ENCODE data around the gene CR1. TPM values are rescaled to one million over a fixed set of nuclear protein-coding genes. Genes with fewer than 3 reads are reported as not detected.

CR1 gene
- total RNA-seq, 1 experiment from 2014 or later, result 0.07 TPM

- no peaks in the 10 kb centered on the region for H3K9me2 ChIP-seq (ENCODE audit: insufficient read depth)
- no peak for TF ChIP-seq CEBPB (IDR thresholded peaks at IDR 0.05; ENCODE audit: low read depth)
- TF ChIP-seq YY1 (IDR thresholded peaks at IDR 0.05; ENCODE audit: extremely low read depth, insufficient replicate concordance, low read depth, low read length), result no peak
- no peak for TF ChIP-seq EGR1 (IDR thresholded peaks at IDR 0.05; ENCODE audit: low read depth)
- no peak for TF ChIP-seq SIN3A (IDR thresholded peaks at IDR 0.05; ENCODE audit: low read depth)
- TF ChIP-seq JUND (IDR thresholded peaks at IDR 0.05), result no peak
- TF ChIP-seq SP1 (IDR thresholded peaks at IDR 0.05; ENCODE audit: low read depth), result no peak
- no peak for TF ChIP-seq POLR2A (IDR thresholded peaks at IDR 0.05; ENCODE audit: borderline replicate concordance, extremely low read depth, insufficient read depth, insufficient read length)
- no peak for TF ChIP-seq SRF (IDR thresholded peaks at IDR 0.05; ENCODE audit: low read depth)
- TF ChIP-seq FOSL1 (IDR thresholded peaks at IDR 0.05; ENCODE audit: low read depth), result no peak
- TF ChIP-seq ATF3 (IDR thresholded peaks at IDR 0.05), result no peak
- no peak for TF ChIP-seq ZNF274 (IDR thresholded peaks at IDR 0.05; ENCODE audit: low read depth, low read length)
- TF ChIP-seq ZBTB33 (IDR thresholded peaks at IDR 0.05; ENCODE audit: extremely low read depth, insufficient replicate concordance, low read length), result no peak
- TF ChIP-seq ZFX (IDR thresholded peaks at IDR 0.05), result no peak
- TF ChIP-seq CBX3 (IDR thresholded peaks at IDR 0.05; ENCODE audit: low read depth), result no peak
- TF ChIP-seq REST (IDR thresholded peaks at IDR 0.05; ENCODE audit: low read depth), result no peak
- no peak for TF ChIP-seq MAX (IDR thresholded peaks at IDR 0.05)
- no peaks in the 10 kb centered on the region for H3K9me3 ChIP-seq (ENCODE audit: control insufficient read depth in 1 of 2, insufficient read depth in 1 of 2, low read depth in 1 of 2, low read length in 2 of 2)
- no peaks in the 10 kb centered on the region for H3K79me2 ChIP-seq (ENCODE audit: insufficient read depth, low read length)
- no peak overlapping the region for H3K4me2 ChIP-seq (ENCODE audit: low read length)
- H3K9ac ChIP-seq (ENCODE audit: low read length), result no peak overlapping the region
- ChIA-PET RAD21 (ENCODE audit: low non-redundant PET in 1 of 2, low total read pairs in 2 of 2, uncharacterized antibody in 2 of 2, unreplicated experiment in 2 of 2) (no interaction called here), POLR2A (no interaction called here), CTCF (no interaction called here)
- no peak overlapping the region for H3K4me3 ChIP-seq (replicated peaks in 1 of 2; ENCODE audit: low read depth in 1 of 2, low read length in 2 of 2)
- BruUV-seq (replicated peaks), result no TSS peak
- ATAC-seq (no peak), DNase-seq (ENCODE audit: low read depth, low spot score) (no peak)
- intact Hi-C loops (cut with micrococcal nuclease), result loop anchor here (10.0 kb wide), 1 partner anchor 586 kb away; the partner anchor contains the start of gene C4BPB
- H2AFZ ChIP-seq (ENCODE audit: low read depth, low read length, poor library complexity, severe bottlenecking), result no peak overlapping the region
- no peaks in the 10 kb centered on the region for H3K4me1 ChIP-seq (ENCODE audit: control insufficient read depth in 1 of 2, insufficient read depth in 2 of 2, low read length in 2 of 2)
- no peaks in the 10 kb centered on the region for H4K20me1 ChIP-seq (ENCODE audit: insufficient read depth)
- H3K27me3 ChIP-seq (ENCODE audit: insufficient read depth, low read length), result no peaks in the 10 kb centered on the region
- no peaks in the 10 kb centered on the region for H3K36me3 ChIP-seq (ENCODE audit: control insufficient read depth in 1 of 2, insufficient read depth in 2 of 2, low read length in 2 of 2)
- H3K27ac ChIP-seq (ENCODE audit: low read depth, low read length), result no peak overlapping the region
Observed at GRCh38 chr1:207670997-207671396, 175.0 kb downstream of the CR1 start.

All from HCT116 (cell line).